ENCODE data around the gene RAPGEF1. TPM values are rescaled to one million over a fixed set of nuclear protein-coding genes. Genes with fewer than 3 reads are reported as not detected.
A peak's percentile ranks its signal among the peaks of the same experiment; 100 is the strongest.

Gene RAPGEF1
- total and polyA plus RNA-seq, 2 of the 13 experiments (the other 11 are each of a cell fraction or from before 2014, with no cell fraction given) = 21.2 to 38.9 TPM

GRCh38 chr9:131762356-131762932, 22.6 kb upstream of the RAPGEF1 start (continued):
- no peak for TF ChIP-seq ZFP36L1 (CRISPR knock-in tag; IDR thresholded peaks at IDR 0.05)
- TF ChIP-seq ZNF576 (CRISPR knock-in tag; IDR thresholded peaks at IDR 0.05) = no peak
- no peak for TF ChIP-seq IKZF1 (IDR thresholded peaks at IDR 0.05)
- no peak for TF ChIP-seq NR3C1 (CRISPR knock-in tag; IDR thresholded peaks at IDR 0.05)
- TF ChIP-seq HOXA7 (CRISPR knock-in tag; IDR thresholded peaks at IDR 0.05) = no peak
- TF ChIP-seq RELA (CRISPR knock-in tag; IDR thresholded peaks at IDR 0.05) = no peak
- TF ChIP-seq, protein P1, sequence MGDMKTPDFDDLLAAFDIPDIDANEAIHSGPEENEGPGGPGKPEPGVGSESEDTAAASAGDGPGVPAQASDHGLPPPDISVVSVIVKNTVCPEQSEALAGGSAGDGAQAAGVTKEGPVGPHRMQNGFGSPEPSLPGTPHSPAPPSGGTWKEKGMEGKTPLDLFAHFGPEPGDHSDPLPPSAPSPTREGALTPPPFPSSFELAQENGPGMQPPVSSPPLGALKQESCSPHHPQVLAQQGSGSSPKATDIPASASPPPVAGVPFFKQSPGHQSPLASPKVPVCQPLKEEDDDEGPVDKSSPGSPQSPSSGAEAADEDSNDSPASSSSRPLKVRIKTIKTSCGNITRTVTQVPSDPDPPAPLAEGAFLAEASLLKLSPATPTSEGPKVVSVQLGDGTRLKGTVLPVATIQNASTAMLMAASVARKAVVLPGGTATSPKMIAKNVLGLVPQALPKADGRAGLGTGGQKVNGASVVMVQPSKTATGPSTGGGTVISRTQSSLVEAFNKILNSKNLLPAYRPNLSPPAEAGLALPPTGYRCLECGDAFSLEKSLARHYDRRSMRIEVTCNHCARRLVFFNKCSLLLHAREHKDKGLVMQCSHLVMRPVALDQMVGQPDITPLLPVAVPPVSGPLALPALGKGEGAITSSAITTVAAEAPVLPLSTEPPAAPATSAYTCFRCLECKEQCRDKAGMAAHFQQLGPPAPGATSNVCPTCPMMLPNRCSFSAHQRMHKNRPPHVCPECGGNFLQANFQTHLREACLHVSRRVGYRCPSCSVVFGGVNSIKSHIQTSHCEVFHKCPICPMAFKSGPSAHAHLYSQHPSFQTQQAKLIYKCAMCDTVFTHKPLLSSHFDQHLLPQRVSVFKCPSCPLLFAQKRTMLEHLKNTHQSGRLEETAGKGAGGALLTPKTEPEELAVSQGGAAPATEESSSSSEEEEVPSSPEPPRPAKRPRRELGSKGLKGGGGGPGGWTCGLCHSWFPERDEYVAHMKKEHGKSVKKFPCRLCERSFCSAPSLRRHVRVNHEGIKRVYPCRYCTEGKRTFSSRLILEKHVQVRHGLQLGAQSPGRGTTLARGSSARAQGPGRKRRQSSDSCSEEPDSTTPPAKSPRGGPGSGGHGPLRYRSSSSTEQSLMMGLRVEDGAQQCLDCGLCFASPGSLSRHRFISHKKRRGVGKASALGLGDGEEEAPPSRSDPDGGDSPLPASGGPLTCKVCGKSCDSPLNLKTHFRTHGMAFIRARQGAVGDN (CRISPR knock-in tag; IDR thresholded peaks at IDR 0.05) = peak; percentile 58; the same call in 1 of the 2 replicates
- TF ChIP-seq RAD51 (IDR thresholded peaks at IDR 0.05; ENCODE audit: borderline replicate concordance) = no peak
- TF ChIP-seq, protein P2, sequence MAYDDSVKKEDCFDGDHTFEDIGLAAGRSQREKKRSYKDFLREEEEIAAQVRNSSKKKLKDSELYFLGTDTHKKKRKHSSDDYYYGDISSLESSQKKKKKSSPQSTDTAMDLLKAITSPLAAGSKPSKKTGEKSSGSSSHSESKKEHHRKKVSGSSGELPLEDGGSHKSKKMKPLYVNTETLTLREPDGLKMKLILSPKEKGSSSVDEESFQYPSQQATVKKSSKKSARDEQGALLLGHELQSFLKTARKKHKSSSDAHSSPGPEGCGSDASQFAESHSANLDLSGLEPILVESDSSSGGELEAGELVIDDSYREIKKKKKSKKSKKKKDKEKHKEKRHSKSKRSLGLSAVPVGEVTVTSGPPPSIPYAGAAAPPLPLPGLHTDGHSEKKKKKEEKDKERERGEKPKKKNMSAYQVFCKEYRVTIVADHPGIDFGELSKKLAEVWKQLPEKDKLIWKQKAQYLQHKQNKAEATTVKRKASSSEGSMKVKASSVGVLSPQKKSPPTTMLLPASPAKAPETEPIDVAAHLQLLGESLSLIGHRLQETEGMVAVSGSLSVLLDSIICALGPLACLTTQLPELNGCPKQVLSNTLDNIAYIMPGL (CRISPR knock-in tag; IDR thresholded peaks at IDR 0.05; ENCODE audit: borderline replicate concordance in 1 of 2, low read depth in 1 of 2) = no peak; a peak in 1 of 4 replicates
- TF ChIP-seq, protein P3, sequence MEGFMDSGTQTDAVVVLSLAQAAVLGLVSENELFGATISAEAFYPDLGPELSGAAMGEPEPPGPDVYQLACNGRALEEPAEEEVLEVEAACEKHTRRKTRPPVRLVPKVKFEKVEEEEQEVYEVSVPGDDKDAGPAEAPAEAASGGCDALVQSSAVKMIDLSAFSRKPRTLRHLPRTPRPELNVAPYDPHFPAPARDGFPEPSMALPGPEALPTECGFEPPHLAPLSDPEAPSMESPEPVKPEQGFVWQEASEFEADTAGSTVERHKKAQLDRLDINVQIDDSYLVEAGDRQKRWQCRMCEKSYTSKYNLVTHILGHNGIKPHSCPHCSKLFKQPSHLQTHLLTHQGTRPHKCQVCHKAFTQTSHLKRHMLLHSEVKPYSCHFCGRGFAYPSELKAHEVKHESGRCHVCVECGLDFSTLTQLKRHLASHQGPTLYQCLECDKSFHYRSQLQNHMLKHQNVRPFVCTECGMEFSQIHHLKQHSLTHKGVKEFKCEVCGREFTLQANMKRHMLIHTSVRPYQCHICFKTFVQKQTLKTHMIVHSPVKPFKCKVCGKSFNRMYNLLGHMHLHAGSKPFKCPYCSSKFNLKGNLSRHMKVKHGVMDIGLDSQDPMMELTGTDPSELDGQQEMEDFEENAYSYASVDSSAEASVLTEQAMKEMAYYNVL (CRISPR knock-in tag; IDR thresholded peaks at IDR 0.05; ENCODE audit: borderline replicate concordance) = no peak
- TF ChIP-seq ZFP36 (IDR thresholded peaks at IDR 0.05; ENCODE audit: borderline replicate concordance, low read depth, low read length, partially characterized antibody) = no peak
- TF ChIP-seq PHF20 (CRISPR knock-in tag; IDR thresholded peaks at IDR 0.05) = no peak
- no peak for TF ChIP-seq EEA1 (CRISPR knock-in tag; IDR thresholded peaks at IDR 0.05; ENCODE audit: borderline replicate concordance)
- no peak for TF ChIP-seq ZFAT (CRISPR knock-in tag; conservative IDR thresholded peaks at IDR 0.05)
- TF ChIP-seq FOXP1 (IDR thresholded peaks at IDR 0.05) = no peak
- no peak for TF ChIP-seq FOXP1 (CRISPR knock-in tag; IDR thresholded peaks at IDR 0.05)
- TF ChIP-seq SRY (CRISPR knock-in tag; IDR thresholded peaks at IDR 0.05) = no peak
- TF ChIP-seq MEIS2 (CRISPR knock-in tag; IDR thresholded peaks at IDR 0.05) = 0 out of 2 replicates have a peak, but pooled peaks have one; percentile 44
- TF ChIP-seq IRF2 (CRISPR knock-in tag; IDR thresholded peaks at IDR 0.05) = no peak
- no peak for TF ChIP-seq ZNF160 (CRISPR knock-in tag; IDR thresholded peaks at IDR 0.05)
- TF ChIP-seq PHB2 (IDR thresholded peaks at IDR 0.05; ENCODE audit: partially characterized antibody) = no peak
- TF ChIP-seq TBL1XR1 (IDR thresholded peaks at IDR 0.05; ENCODE audit: borderline replicate concordance, low read length, partially characterized antibody) = no peak
